ENCODE measurements around the gene IGLL5.

GRCh38 chr22:22945195-22945594 is 57.6 kb downstream of the IGLL5 start:
- TF ChIP-seq IRX3 (CRISPR knock-in tag; IDR thresholded peaks at IDR 0.05; ENCODE audit: borderline replicate concordance, low read depth) (no peak), CHD2 (IDR thresholded peaks at IDR 0.05; ENCODE audit: low read depth, low read length) (no peak), RNF2 (conservative IDR thresholded peaks at IDR 0.05; ENCODE audit: low read depth) (no peak)
